Neural progenitor cell (in vitro differentiated cells): ENCODE measurements around the gene KLHL3. TPM values are rescaled to one million over a fixed set of nuclear protein-coding genes. Genes with fewer than 3 reads are reported as not detected.
"Not testable (repeated sequence)": the region's sequence is repeated elsewhere in the genome, so short reads cannot be mapped to it uniquely, and the experiment has no call there.

Source experiments
- DNase-seq: peaks from one replicate; pipeline ENCODE4 v3.0.0-alpha.2; 2016; ENCODE audit warnings: low spot score
- H2AFZ ChIP-seq: fragments of 200-600 bp; sonication (generic); replicated peaks from 2 replicates; pipeline ENCODE4 v1.6.1; 2016; ENCODE audit warnings: antibody characterized with exemption
- H3F3A ChIP-seq: fragments of 200-600 bp; sonication (generic); 2 replicates; pipeline ENCODE4 v1.6.1; 2016; ENCODE audit warnings: antibody characterized with exemption, low read depth
- H3K27ac ChIP-seq: fragments of 200-600 bp; sonication (generic); 2 replicates; pipeline ENCODE4 v1.5.1; 2016; ENCODE audit warnings: mild to moderate bottlenecking
- H3K27me3 ChIP-seq: fragments of 200-600 bp; sonication (generic); 2 replicates; pipeline ENCODE4 v1.6.1; 2016; ENCODE audit warnings: mild to moderate bottlenecking, moderate library complexity
- H3K36me3 ChIP-seq: fragments of 200-600 bp; sonication (generic); 2 replicates; pipeline ENCODE4 v1.5.1; 2016
- H3K4me1 ChIP-seq: fragments of 200-600 bp; sonication (generic); 2 replicates; pipeline ENCODE4 v1.6.1; 2016; ENCODE audit warnings: mixed run types
- H3K4me2 ChIP-seq: fragments of 200-600 bp; sonication (generic); 2 replicates; pipeline ENCODE4 v1.6.1; 2016
- H3K4me3 ChIP-seq: fragments of 200-600 bp; sonication (generic); 2 replicates; pipeline ENCODE4 v1.5.1; 2016
- H3K79me2 ChIP-seq: fragments of 200-600 bp; sonication (generic); 2 replicates; pipeline ENCODE4 v1.6.1; 2016; ENCODE audit warnings: low read depth
- H3K9ac ChIP-seq: fragments of 200-600 bp; sonication (generic); 2 replicates; pipeline ENCODE4 v1.6.1; 2016
- H3K9me3 ChIP-seq: fragments of 200-600 bp; sonication (generic); 2 replicates; pipeline ENCODE4 v1.5.1; 2016; ENCODE audit warnings: low read depth
- H4K20me1 ChIP-seq: fragments of 200-600 bp; sonication (generic); 2 replicates; pipeline ENCODE4 v1.6.1; 2016; ENCODE audit warnings: low read depth
- H3K27ac Mint-ChIP-seq: 3 replicates; pipeline ENCODE4 v1.8.0; 2021; ENCODE audit warnings: mixed read lengths
- H3K27me3 Mint-ChIP-seq: 2 replicates; pipeline ENCODE4 v1.8.0; 2022; ENCODE audit warnings: low read depth, mild to moderate bottlenecking, inconsistent platforms, moderate library complexity, mixed read lengths; ENCODE audit not compliant: insufficient read depth
- H3K36me3 Mint-ChIP-seq: 3 replicates; pipeline ENCODE4 v1.8.0; 2021; ENCODE audit warnings: mixed read lengths
- H3K4me1 Mint-ChIP-seq: 3 replicates; pipeline ENCODE4 v1.8.0; 2021; ENCODE audit warnings: mixed read lengths
- H3K4me3 Mint-ChIP-seq: 3 replicates; pipeline ENCODE4 v1.8.0; 2021; ENCODE audit warnings: mild to moderate bottlenecking, moderate library complexity, mixed read lengths
- H3K9me3 Mint-ChIP-seq: 3 replicates; pipeline ENCODE4 v1.8.0; 2020; ENCODE audit warnings: mixed read lengths
- EZH2 ChIP-seq: fragments of 200-600 bp; sonication (generic); IDR thresholded peaks from 2 replicates; pipeline ENCODE4 v1.6.1; 2017; ENCODE audit warnings: antibody characterized with exemption, mild to moderate bottlenecking, moderate library complexity
- EZH2phosphoT487 ChIP-seq: fragments of 200-600 bp; sonication (generic); IDR thresholded peaks from 2 replicates; pipeline ENCODE4 v1.6.1; 2017; ENCODE audit warnings: antibody characterized with exemption
- total RNA-seq: library from RNA; depleted of rRNA; stranded (reverse); fragments of >200 nt; gene quantifications from 2 replicates; pipeline ENCODE4 v1.2.3, GENCODE V29; 2015; ENCODE audit warnings: low replicate concordance
- TF ChIP-seq, protein P1 (sequence below): fragments of 200-600 bp; sonication (generic); IDR thresholded peaks from 2 replicates; pipeline ENCODE4 v1.5.1; 2017; ENCODE audit warnings: antibody characterized with exemption, mild to moderate bottlenecking

Gene KLHL3
- total RNA-seq, 1 donor from 2014 or later = 26.8 TPM

DNA sequence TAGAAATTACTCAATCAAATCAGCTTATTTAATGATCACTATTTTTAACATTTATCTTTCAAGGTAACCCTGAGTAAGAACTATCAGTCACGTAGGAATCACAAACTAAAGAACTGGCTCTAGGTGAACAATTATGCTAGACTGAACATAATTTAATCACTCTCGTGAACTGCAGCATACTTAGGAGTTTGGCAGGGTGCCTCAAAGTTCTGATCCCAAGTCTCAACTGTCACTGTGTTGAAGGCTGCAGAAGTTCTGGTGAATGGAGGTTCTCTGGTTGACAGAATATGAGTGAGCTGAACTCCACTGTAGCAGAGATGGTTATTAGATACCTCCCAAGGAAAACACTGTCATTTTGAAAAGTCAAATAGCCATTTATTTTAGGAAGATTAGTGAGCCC is 89.1 kb downstream of the KLHL3 start:
- Histone ChIP-seq H3K9ac (no peak overlapping the region), H3K4me3 (no peak overlapping the region), H3K79me2 (no peaks in the 10 kb centered on the region), H3K4me2 (no peak overlapping the region), H2AFZ (no peak overlapping the region), H3F3A (no peaks in the 10 kb centered on the region), H3K4me1 (no peaks in the 10 kb centered on the region), H3K27me3 (no peaks in the 10 kb centered on the region), H3K36me3 (no peaks in the 10 kb centered on the region), H4K20me1 (no peaks in the 10 kb centered on the region), H3K9me3 (no peaks in the 10 kb centered on the region), H3K27ac (no peak overlapping the region)
- no peaks in the 10 kb centered on the region for H3K4me1 Mint-ChIP-seq
- no peak overlapping the region for H3K27ac Mint-ChIP-seq
- peaks cover 18% of the 10 kb centered on the region for H3K9me3 Mint-ChIP-seq
- DNase-seq = no peak
- no peak overlapping the region for H3K4me3 Mint-ChIP-seq
- TF ChIP-seq EZH2 (no peak), EZH2phosphoT487 (no peak)
- TF ChIP-seq, protein P1, sequence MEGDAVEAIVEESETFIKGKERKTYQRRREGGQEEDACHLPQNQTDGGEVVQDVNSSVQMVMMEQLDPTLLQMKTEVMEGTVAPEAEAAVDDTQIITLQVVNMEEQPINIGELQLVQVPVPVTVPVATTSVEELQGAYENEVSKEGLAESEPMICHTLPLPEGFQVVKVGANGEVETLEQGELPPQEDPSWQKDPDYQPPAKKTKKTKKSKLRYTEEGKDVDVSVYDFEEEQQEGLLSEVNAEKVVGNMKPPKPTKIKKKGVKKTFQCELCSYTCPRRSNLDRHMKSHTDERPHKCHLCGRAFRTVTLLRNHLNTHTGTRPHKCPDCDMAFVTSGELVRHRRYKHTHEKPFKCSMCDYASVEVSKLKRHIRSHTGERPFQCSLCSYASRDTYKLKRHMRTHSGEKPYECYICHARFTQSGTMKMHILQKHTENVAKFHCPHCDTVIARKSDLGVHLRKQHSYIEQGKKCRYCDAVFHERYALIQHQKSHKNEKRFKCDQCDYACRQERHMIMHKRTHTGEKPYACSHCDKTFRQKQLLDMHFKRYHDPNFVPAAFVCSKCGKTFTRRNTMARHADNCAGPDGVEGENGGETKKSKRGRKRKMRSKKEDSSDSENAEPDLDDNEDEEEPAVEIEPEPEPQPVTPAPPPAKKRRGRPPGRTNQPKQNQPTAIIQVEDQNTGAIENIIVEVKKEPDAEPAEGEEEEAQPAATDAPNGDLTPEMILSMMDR = no peak
- H3K36me3 Mint-ChIP-seq = peaks cover 10% of the 10 kb centered on the region
- peaks cover 2% of the 10 kb centered on the region for H3K27me3 Mint-ChIP-seq

DNA sequence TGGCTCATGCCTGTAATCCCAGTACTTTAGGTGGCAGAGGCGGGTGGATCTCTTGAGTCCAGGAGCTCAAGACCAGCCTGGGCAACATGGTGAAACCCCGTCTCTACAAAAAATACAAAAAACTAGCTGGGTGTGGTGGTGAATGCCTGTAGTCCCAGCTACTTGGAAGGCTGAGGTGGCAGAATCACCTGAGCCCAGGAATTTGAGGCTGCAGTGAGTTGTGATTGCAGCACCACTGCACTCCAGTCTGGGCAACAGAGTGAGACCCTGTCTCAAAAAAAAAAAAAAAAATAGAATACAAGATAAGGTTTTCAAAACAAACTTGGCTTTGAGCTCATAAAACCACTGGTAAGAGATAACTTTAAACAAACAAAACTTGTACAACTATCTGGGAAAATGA is 92.8 kb downstream of the KLHL3 start:
- not testable (repeated sequence) for H3K4me3 ChIP-seq, H3K4me2 ChIP-seq, DNase-seq, H3K36me3 ChIP-seq, H3K79me2 ChIP-seq, H2AFZ ChIP-seq, H3K27me3 Mint-ChIP-seq, H3K4me1 Mint-ChIP-seq, H3K4me1 ChIP-seq, H4K20me1 ChIP-seq, H3K4me3 Mint-ChIP-seq, H3K9me3 ChIP-seq, H3K27ac ChIP-seq, H3K9ac ChIP-seq, H3K27ac Mint-ChIP-seq, H3F3A ChIP-seq, H3K27me3 ChIP-seq
- H3K36me3 Mint-ChIP-seq = peaks cover 15% of the 10 kb centered on the region
- H3K9me3 Mint-ChIP-seq = peaks cover 18% of the 10 kb centered on the region

DNA sequence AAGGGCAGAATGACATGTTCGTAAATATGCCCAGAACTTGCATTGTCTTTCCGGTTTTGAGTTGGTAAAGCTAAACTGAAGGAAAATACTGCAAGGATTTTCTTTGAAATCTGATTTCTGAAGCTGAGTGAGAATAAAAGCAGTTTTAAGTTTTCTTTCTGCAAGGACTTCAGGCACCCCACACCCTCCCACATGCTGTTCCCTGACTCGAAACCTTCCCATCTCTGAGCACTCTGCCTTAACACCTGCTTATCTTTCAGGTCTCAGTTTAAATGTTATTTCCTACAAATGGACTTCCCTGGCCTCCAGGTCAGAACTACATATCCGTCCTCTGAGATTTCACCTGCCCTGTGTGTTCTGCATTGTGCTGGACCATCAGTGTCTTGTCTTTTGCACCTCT is 93.8 kb downstream of the KLHL3 start:
- Mint-ChIP-seq H3K9me3 (peaks cover 18% of the 10 kb centered on the region), H3K27ac (no peak overlapping the region), H3K4me1 (no peaks in the 10 kb centered on the region), H3K36me3 (peaks cover 21% of the 10 kb centered on the region), H3K27me3 (no peaks in the 10 kb centered on the region), H3K4me3 (no peak overlapping the region)
- Histone ChIP-seq H4K20me1 (no peaks in the 10 kb centered on the region), H3K27me3 (no peaks in the 10 kb centered on the region), H3K27ac (no peak overlapping the region), H3K9me3 (no peaks in the 10 kb centered on the region), H3K36me3 (no peaks in the 10 kb centered on the region), H3K79me2 (no peaks in the 10 kb centered on the region), H3K4me1 (no peaks in the 10 kb centered on the region), H3K4me3 (no peak overlapping the region), H2AFZ (no peak overlapping the region), H3K9ac (no peak overlapping the region), H3K4me2 (no peak overlapping the region), H3F3A (no peaks in the 10 kb centered on the region)
- TF ChIP-seq, protein P1 = no peak
- no peak for TF ChIP-seq EZH2phosphoT487
- TF ChIP-seq EZH2 = no peak
- no peak for DNase-seq

DNA sequence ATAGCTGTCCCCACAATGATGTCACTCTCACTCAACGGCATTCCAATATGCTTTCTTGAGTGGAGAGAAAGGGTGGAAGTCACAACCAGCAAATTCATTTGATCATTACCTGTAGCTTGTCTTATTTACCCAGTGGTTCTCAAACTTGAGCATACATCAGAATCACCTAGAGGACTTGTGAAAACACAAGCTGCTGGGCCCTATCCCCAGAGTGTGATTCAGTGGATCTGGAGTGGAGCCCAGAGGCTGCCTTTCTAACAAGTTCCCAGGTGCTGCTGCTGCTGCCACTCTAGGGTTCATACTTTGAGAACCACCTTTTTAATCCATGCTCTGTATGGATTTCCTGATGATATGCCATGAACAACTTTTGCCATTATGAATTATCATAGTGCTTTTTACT is 94.7 kb downstream of the KLHL3 start:
- Histone ChIP-seq H3K27ac (no peak overlapping the region), H2AFZ (no peak overlapping the region), H3K79me2 (no peaks in the 10 kb centered on the region), H3F3A (no peaks in the 10 kb centered on the region), H3K4me3 (no peak overlapping the region), H3K27me3 (no peaks in the 10 kb centered on the region), H3K9me3 (no peaks in the 10 kb centered on the region), H3K4me1 (no peaks in the 10 kb centered on the region), H4K20me1 (no peaks in the 10 kb centered on the region), H3K36me3 (no peaks in the 10 kb centered on the region), H3K9ac (no peak overlapping the region), H3K4me2 (no peak overlapping the region)
- DNase-seq = no peak
- peaks cover 17% of the 10 kb centered on the region for H3K9me3 Mint-ChIP-seq
- H3K4me1 Mint-ChIP-seq = peaks cover under 1% of the 10 kb centered on the region
- TF ChIP-seq EZH2phosphoT487 (no peak), EZH2 (no peak)
- TF ChIP-seq, protein P1 = no peak
- H3K36me3 Mint-ChIP-seq = peaks cover 14% of the 10 kb centered on the region
- H3K4me3 Mint-ChIP-seq = no peak overlapping the region
- H3K27me3 Mint-ChIP-seq = peaks cover 3% of the 10 kb centered on the region
- H3K27ac Mint-ChIP-seq = no peak overlapping the region
